GM19395 (cell line): ENCODE data around the gene SLK.

Experiments
- ATAC-seq: cut with Tn5 transposase; IDR thresholded peaks from one replicate; pipeline ENCODE4 v1.9.1; 2021; ENCODE audit warnings: mild to moderate bottlenecking, moderate library complexity; ENCODE audit not compliant: unreplicated experiment

The SLK gene

GRCh38 chr10:104045151-104046089, 78.5 kb downstream of the SLK start:
- ATAC-seq, result no peak

- no peak for ATAC-seq
Measured at GRCh38 chr10:104046651-104047050, 79.7 kb downstream of the SLK start.

- ATAC-seq, result no peak
Measured at GRCh38 chr10:104049504-104050250, 82.7 kb downstream of the SLK start.

- ATAC-seq, result no peak
Measured at GRCh38 chr10:104052431-104052830, 85.5 kb downstream of the SLK start.

- ATAC-seq, result no peak
Measured at GRCh38 chr10:104053201-104053600, 86.3 kb downstream of the SLK start.

- no peak for ATAC-seq
Measured at GRCh38 chr10:104054430-104054829, 87.5 kb downstream of the SLK start.

GRCh38 chr10:104056619-104057273, 89.8 kb downstream of the SLK start:
- no peak for ATAC-seq

- no peak for ATAC-seq
Measured at GRCh38 chr10:104057717-104058116, 90.8 kb downstream of the SLK start.

- no peak for ATAC-seq
Measured at GRCh38 chr10:104059364-104059763, 92.4 kb downstream of the SLK start.

- ATAC-seq, result no peak
Measured at GRCh38 chr10:104061196-104061595, 94.3 kb downstream of the SLK start.

- no peak for ATAC-seq
Measured at GRCh38 chr10:104065748-104066147, 98.8 kb downstream of the SLK start.

- no peak for ATAC-seq
Measured at GRCh38 chr10:104066945-104067344, 100.0 kb downstream of the SLK start.

GRCh38 chr10:104067525-104067924, 100.6 kb downstream of the SLK start:
- ATAC-seq, result no peak

GRCh38 chr10:104069613-104070012, 102.7 kb downstream of the SLK start:
- no peak for ATAC-seq

- ATAC-seq, result no peak
Measured at GRCh38 chr10:104072786-104073185, 105.8 kb downstream of the SLK start.

- no peak for ATAC-seq
Measured at GRCh38 chr10:104074505-104074904, 107.6 kb downstream of the SLK start.

GRCh38 chr10:104076743-104077160, 109.8 kb downstream of the SLK start:
- no peak for ATAC-seq

- ATAC-seq, result no peak
Measured at GRCh38 chr10:104077247-104077646, 110.3 kb downstream of the SLK start.

- ATAC-seq, result no peak
Measured at GRCh38 chr10:104077663-104078151, 110.8 kb downstream of the SLK start.
